T follicular helper cell (primary cell): ENCODE measurements around the gene CHERP.
"Not testable (repeated sequence)": the region's sequence is repeated elsewhere in the genome, so short reads cannot be mapped to it uniquely, and the experiment has no call there.

ENCODE experiments used
- DNase-seq: peaks from one replicate; pipeline ENCODE4 v3.0.0-alpha.2; 2020; ENCODE audit warnings: low read depth

The CHERP gene

DNA sequence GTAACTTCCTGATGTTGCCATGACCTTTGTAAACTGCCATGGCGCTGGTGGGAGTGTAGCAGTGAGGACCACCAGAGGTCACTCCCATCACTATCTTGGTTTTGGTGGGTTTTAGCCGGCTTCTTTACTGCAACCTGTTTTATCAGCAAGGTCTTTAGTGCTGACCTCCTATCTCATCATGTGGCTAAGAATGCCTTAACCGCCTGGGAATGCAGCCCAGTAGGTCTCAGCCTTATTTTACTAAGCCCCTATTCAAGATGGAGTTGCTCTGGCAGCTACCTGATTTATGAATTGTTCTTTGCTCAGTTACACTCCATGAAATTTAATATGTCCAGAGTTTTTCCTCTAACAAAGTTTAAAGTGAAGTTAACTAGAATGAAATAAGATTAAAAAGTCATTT lies 65.8 kb downstream of the CHERP start:
- DNase-seq: no peak

DNA sequence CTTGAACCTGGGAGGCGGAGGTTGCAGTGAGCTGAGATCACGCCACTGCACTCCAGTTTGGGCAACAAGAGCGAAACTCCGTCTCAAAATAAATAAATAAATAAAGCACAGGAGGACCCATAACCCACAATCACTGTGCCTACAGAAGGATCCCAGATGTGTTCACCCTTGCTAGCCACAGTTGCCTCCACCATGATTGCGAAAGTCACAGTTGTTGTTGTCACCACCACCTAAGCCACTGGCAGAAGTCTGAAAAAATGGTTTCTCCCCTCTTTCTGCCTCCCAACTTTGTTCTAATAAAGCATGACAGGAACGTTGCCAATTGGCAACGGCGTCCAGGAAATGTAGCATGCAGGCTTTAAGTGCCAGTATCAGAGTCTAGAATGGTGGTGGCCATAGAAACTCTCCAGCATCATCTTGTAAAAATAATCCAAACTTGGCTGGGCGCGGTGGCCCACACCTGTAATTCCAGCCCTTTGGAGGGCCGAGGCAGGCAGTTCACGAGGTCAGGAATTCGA lies 68.3 kb downstream of the CHERP start:
- no peak for DNase-seq

DNA sequence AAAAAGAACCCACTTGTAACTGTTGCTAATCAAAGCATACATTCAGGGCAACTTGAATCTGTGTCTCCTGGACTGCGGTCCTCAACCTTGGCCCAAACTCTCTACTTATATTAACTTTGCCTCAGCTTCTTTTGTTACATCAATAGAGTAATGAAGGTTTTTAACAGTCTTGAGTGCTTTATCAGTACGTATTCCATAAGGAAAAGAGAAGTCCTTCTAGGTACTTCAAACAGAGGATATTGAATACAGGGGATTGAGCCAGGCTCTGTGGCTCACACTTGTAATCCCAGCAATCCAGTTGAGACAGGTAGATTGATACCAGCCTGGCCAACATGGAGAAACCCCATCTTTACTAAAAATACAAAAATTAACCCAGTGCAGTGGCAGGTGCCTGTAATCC lies 69.2 kb downstream of the CHERP start:
- no peak for DNase-seq

DNA sequence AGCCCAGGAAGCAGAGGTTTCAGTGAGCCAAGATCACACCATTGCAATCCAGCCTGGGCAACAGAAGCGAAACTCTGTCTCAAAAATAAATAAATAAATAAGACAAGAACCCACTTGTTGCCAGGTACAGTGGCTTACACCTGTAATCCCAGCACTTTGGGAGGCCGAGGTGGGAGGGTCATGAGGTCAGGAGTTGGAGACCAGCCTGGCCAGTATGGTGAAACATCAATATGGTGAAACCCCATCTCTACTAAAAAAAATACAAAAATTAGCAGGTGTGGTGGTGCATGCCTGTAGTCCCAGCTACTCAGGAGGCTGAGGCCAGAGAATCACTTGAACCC lies 69.7 kb downstream of the CHERP start:
- not testable (repeated sequence) for DNase-seq

DNA sequence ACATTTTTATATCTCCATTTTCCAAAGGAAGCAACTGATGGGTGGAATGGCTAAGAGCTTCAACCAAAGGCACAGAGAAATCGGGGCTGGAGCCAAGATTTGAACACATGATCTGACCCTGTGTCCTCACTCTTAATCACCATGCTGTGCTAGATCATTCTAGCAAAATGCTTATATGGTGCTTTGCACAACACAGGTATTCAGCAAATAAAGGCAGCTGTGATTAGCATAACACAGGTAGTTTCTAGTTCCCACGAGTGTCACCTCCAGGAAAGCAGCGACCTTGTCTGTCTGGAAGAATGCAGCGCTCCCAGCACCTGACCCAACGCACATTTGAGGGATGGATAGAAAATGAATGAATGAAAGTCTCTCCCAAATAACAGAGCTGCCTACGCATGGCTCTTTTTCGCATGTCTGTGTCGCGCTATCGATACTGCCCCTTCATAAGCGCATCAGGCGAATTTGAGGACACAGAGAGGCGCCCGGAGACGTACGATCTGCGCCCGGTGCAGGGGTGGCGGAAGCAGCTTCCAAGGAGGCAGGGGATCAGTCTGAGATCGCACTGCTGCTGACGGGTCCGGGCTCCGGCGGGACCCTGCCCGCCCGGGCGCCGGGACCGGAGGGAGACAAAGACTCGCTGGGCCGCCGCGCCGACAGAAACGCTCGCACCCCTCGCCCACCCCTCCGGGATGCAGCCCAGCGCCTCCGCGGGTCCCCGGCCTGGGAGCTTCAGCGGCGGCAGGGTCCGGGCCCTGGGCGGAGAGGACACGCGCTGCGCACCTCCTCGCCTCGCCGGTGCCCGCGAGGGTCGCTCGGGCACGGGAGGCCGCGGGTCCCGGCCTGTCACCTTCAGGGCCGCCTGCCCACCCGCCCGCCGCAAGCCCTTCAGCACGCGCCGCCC lies 71.1 kb downstream of the CHERP start:
- DNase-seq: no peak

DNA sequence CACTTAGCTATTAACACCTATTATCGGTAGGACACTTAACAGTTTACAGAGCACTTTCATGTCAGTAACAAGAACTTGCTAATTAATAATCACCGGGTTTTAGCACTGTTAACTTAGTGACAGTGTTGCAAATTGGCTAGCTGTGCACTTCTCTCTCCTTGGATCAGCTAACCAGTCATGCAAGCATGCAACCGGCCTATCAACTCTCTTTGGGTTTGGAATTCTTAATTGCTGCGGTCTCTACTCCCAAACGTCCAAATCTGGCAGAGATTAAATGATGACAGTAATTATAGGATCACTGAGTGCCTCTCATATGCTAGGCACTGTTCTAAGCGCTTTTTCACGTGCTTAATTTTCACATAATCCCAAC lies 71.7 kb downstream of the CHERP start:
- no peak for DNase-seq
